H1 (cell line): Measurements from ENCODE around the gene GSDME. TPM values are rescaled to one million over a fixed set of nuclear protein-coding genes. Genes with fewer than 3 reads are reported as not detected.

ENCODE experiments used
- CTCF ChIA-PET: fragments of 300-600 bp; sonication (Branson Sonifier 250); formaldehyde crosslinking; loops from one replicate; lab custom pipeline; 2021; ENCODE audit not compliant: partially characterized antibody; lab: Charles Lee
- POLR2A ChIA-PET: fragments of 300-600 bp; sonication (Branson Sonifier 250); formaldehyde crosslinking; loops from one replicate; lab custom pipeline; 2021; ENCODE audit warnings: inconsistent platforms; ENCODE audit not compliant: partially characterized antibody; lab: Charles Lee
- DNase-seq, 2 experiments: peaks; one replicate each; pipeline versions ENCODE4 v3.0.0 to v3.0.0-alpha.2; 2010 to 2022; ENCODE audit warnings: low spot score in 2 of 2, low read depth in 1 of 2, mixed read lengths in 1 of 2
- FAIRE-seq: peaks from 2 replicates; lab custom pipeline; 2011; peaks lifted over from hg19 to GRCh38; lab: Jason Lieb, UNC
- H2AFZ ChIP-seq: 2 replicates; pipeline ENCODE4 v1.8.1; 2012; ENCODE audit warnings: low read length, inconsistent platforms
- H2AK5ac ChIP-seq: 2 replicates; pipeline ENCODE4 v1.6.1; 2013; ENCODE audit warnings: low read depth, low read length
- H2BK120ac ChIP-seq: replicated peaks from 2 replicates; pipeline ENCODE3; 2013; ENCODE audit warnings: low read depth, low read length, inconsistent platforms
- H2BK12ac ChIP-seq: 2 replicates; pipeline ENCODE4 v1.6.1; 2013; ENCODE audit warnings: low read depth, low read length
- H2BK15ac ChIP-seq: 2 replicates; pipeline ENCODE4 v1.6.1; 2013; ENCODE audit warnings: low read length
- H2BK20ac ChIP-seq: 2 replicates; pipeline ENCODE4 v1.6.1; 2013; ENCODE audit warnings: low read length
- H2BK5ac ChIP-seq: 2 replicates; pipeline ENCODE4 v1.6.1; 2013; ENCODE audit warnings: low read depth, low read length
- H3K14ac ChIP-seq: 2 replicates; pipeline ENCODE4 v1.6.1; 2013; ENCODE audit warnings: inconsistent platforms; ENCODE audit not compliant: insufficient read length
- H3K18ac ChIP-seq: 2 replicates; pipeline ENCODE4 v1.6.1; 2013; ENCODE audit warnings: low read length; ENCODE audit errors: extremely low read depth
- H3K23ac ChIP-seq: 2 replicates; pipeline ENCODE4 v1.6.1; 2013; ENCODE audit warnings: inconsistent platforms; ENCODE audit not compliant: insufficient read length
- H3K23me2 ChIP-seq: 2 replicates; pipeline ENCODE4 v1.6.1; 2013; ENCODE audit warnings: low read depth, low read length
- H3K27ac ChIP-seq: 2 replicates; pipeline ENCODE4 v1.6.1; 2011; ENCODE audit warnings: low read depth, low read length, inconsistent platforms
- H3K27me3 ChIP-seq, 4 experiments: replicated peaks in 1 of 4; 1 replicate in 1 of 4; 2 replicates in 3 of 4; pipeline versions ENCODE4 v1.6.1 to v1.8.1; 2011 to 2013; ENCODE audit warnings: low read length in 3 of 4, mild to moderate bottlenecking in 3 of 4, inconsistent platforms in 2 of 4, mixed read lengths in 2 of 4, moderate library complexity in 1 of 4; ENCODE audit not compliant: control insufficient read depth in 3 of 4, insufficient read depth in 3 of 4; ENCODE audit errors: extremely low read depth in 1 of 4
- H3K36me3 ChIP-seq, 4 experiments: 2 replicates each; pipeline versions ENCODE4 v1.6.1 to v1.8.1; 2011 to 2013; ENCODE audit warnings: mild to moderate bottlenecking in 4 of 4, low read length in 3 of 4, moderate library complexity in 2 of 4, control low read depth in 1 of 4, inconsistent platforms in 1 of 4; ENCODE audit not compliant: insufficient read depth in 4 of 4, control insufficient read depth in 2 of 4
- H3K4ac ChIP-seq: replicated peaks from 2 replicates; pipeline ENCODE3; 2013; ENCODE audit warnings: low read length, low read depth, mixed read lengths, inconsistent platforms; ENCODE audit not compliant: insufficient read length
- H3K4me1 ChIP-seq, 4 experiments: replicated peaks in 1 of 4; 1 replicate in 1 of 4; 2 replicates in 3 of 4; pipeline versions ENCODE4 v1.6.1 to v1.8.1; 2011 to 2013; ENCODE audit warnings: low read length in 3 of 4, inconsistent platforms in 2 of 4, mixed read lengths in 1 of 4; ENCODE audit not compliant: insufficient read depth in 4 of 4, control insufficient read depth in 3 of 4
- H3K4me2 ChIP-seq, 2 experiments: 2 replicates each; pipeline versions ENCODE4 v1.6.1 to v1.8.1; 2011 to 2013; ENCODE audit warnings: low read depth in 2 of 2, low read length in 2 of 2, control low read depth in 1 of 2, inconsistent platforms in 1 of 2, mild to moderate bottlenecking in 1 of 2; ENCODE audit not compliant: insufficient read depth in 1 of 2
- H3K4me3 ChIP-seq, 4 experiments: fragments of 200-600, 300-600 bp in 1 of 4; sonication (generic), shearing (Covaris generic), sonication (Bioruptor Twin) in 1 of 4; 2 replicates each; pipeline versions ENCODE4 v1.5.1 to v1.8.1; 2011 to 2016; ENCODE audit warnings: low read length in 4 of 4, low read depth in 3 of 4, control low read depth in 2 of 4, inconsistent platforms in 2 of 4, mild to moderate bottlenecking in 2 of 4, mixed read lengths in 1 of 4, moderate library complexity in 1 of 4; ENCODE audit not compliant: insufficient read depth in 2 of 4; ENCODE audit errors: extremely low read depth in 1 of 4
- H3K56ac ChIP-seq: replicated peaks from 2 replicates; pipeline ENCODE3; 2013; ENCODE audit warnings: low read depth, mild to moderate bottlenecking, mixed read lengths, low read length, inconsistent platforms; ENCODE audit not compliant: insufficient read length
- H3K79me1 ChIP-seq: 2 replicates; pipeline ENCODE4 v1.6.1; 2013; ENCODE audit warnings: low read depth, low read length, control low read depth
- H3K79me2 ChIP-seq, 2 experiments: 2 replicates each; pipeline versions ENCODE4 v1.6.1 to v1.8.1; 2012 to 2013; ENCODE audit warnings: low read length in 2 of 2, mild to moderate bottlenecking in 2 of 2, inconsistent platforms in 1 of 2; ENCODE audit not compliant: insufficient read depth in 2 of 2, control insufficient read depth in 1 of 2
- H3K9ac ChIP-seq, 4 experiments: replicated peaks in 1 of 4; 1 replicate in 1 of 4; 2 replicates in 3 of 4; pipeline versions ENCODE4 v1.6.1 to v1.8.1; 2011 to 2013; ENCODE audit warnings: low read depth in 3 of 4, low read length in 3 of 4, control low read depth in 2 of 4, mild to moderate bottlenecking in 2 of 4, moderate library complexity in 2 of 4, inconsistent platforms in 1 of 4; ENCODE audit errors: extremely low read depth in 1 of 4
- H3K9me3 ChIP-seq, 2 experiments: 2 replicates each; pipeline versions ENCODE4 v1.6.1 to v1.8.1; 2012 to 2013; ENCODE audit warnings: mild to moderate bottlenecking in 2 of 2, moderate library complexity in 2 of 2, control low read depth in 1 of 2, inconsistent platforms in 1 of 2, low read depth in 1 of 2, low read length in 1 of 2, mixed read lengths in 1 of 2; ENCODE audit not compliant: insufficient read depth in 2 of 2
- H4K20me1 ChIP-seq, 2 experiments: replicated peaks in 1 of 2; 2 replicates each; pipeline versions ENCODE3 to v1.8.1; 2011 to 2013; ENCODE audit warnings: inconsistent platforms in 2 of 2, low read length in 2 of 2, mild to moderate bottlenecking in 1 of 2; ENCODE audit not compliant: insufficient read depth in 2 of 2, control insufficient read depth in 1 of 2
- H4K5ac ChIP-seq: 2 replicates; pipeline ENCODE4 v1.6.1; 2013; ENCODE audit warnings: low read length, low read depth, mixed read lengths, inconsistent platforms; ENCODE audit not compliant: insufficient read length
- H4K8ac ChIP-seq: 2 replicates; pipeline ENCODE4 v1.8.0; 2013; ENCODE audit warnings: mild to moderate bottlenecking, moderate library complexity, low read length, inconsistent platforms; ENCODE audit not compliant: insufficient read depth; ENCODE audit errors: extremely low read depth
- H4K91ac ChIP-seq: replicated peaks from 2 replicates; pipeline ENCODE3; 2013; ENCODE audit warnings: low read length, mixed read lengths, inconsistent platforms; ENCODE audit not compliant: insufficient read length
- SRF ChIP-seq: IDR thresholded peaks from 2 replicates; pipeline ENCODE4 v1.6.1; 2011; ENCODE audit warnings: mild to moderate bottlenecking, low read depth, low read length, moderate library complexity
- WGBS, 2 experiments: shearing (Covaris generic) in 1 of 2; methylation state at CpG; one replicate each; pipeline versions ENCODE4 v1.1.6 to v1.1.7; 2013 to 2015; ENCODE audit warnings: low lambda C conversion rate in 2 of 2, mixed read lengths in 2 of 2, inconsistent platforms in 1 of 2, low coverage in 1 of 2, missing lambda C conversion rate in 1 of 2; ENCODE audit not compliant: insufficient replicate concordance in 2 of 2, insufficient coverage in 1 of 2, insufficient read length in 1 of 2; ENCODE audit errors: extremely low coverage in 1 of 2, missing lambda C conversion rate in 1 of 2; 5-methylcytosine and 5-hydroxymethylcytosine counted together
- polyA plus RNA-seq, 7 experiments: library from polyadenylated mRNA; depleted of rRNA in 3 of 7; stranded (reverse) in 5 of 7; unstranded in 2 of 7; fragments of >200 nt in 5 of 7; fragments of 200-250 nt in 2 of 7; gene quantifications; 1 replicate in 5 of 7; 2 replicates in 1 of 7; 4 replicates in 1 of 7; pipeline versions ENCODE4 v1.2.1 to v1.2.3, GENCODE V29; 2011 to 2013; ENCODE audit warnings: missing spikeins in 2 of 7, mixed read lengths in 2 of 7
- total RNA-seq: library from RNA; stranded (reverse); fragmentation: NEBNext Ultra II Directional; extraction: Animal tissue kit (Norgen Biotek cat#: 25700); gene quantifications from 2 replicates; pipeline ENCODE4 v1.2.1, GENCODE V29; 2021

The GSDME gene
- total and polyA plus RNA-seq, 2 of the 8 experiments (the other 6 are each of a cell fraction or from before 2014, with no cell fraction given) = 5.4 to 7.6 TPM

DNA sequence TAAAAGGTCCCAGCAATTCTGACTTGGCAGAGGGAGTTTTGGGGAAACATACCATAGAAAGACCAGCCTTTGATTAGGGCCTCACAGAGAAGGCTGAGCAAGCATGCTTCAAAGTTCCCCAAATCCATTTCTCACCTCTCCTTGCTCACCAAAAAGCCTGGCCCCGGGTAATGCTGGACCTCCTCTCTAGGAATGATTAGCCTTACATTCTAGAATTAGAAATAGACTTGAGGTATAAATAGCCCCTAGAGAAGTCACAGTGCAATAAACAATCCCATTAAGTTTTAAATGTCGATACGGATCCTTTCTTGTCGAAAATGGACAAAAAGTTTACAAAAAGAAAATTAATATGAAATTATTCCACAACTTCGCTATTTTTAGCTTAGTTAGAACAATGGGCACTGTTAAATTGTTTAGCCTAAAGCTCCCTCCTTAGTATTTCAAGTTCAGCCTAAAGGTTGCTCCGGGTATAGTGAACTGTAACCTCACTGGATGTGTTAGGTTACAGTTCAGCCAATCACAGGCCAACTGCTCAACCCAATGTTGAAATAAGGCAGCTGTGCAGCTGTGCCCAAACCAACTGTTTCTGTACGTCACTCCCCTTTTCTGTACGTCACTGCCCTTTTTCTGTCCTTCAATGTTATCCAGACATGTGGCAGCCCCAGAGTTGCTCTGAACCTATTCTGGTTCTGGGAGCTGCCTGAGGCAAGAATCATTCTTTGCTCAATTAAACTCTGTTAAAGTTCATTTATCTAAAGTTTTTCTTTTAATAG, 7.9 kb upstream of the GSDME start:
- TF ChIP-seq SRF = no peak
- TF ChIP-seq, all 59 proteins: peak for 0
- no peak overlapping the region for H3K14ac ChIP-seq
- no peaks in the 10 kb centered on the region for H3K9me3 ChIP-seq
- H2BK20ac ChIP-seq = no peak overlapping the region
- no peak overlapping the region for H2BK15ac ChIP-seq
- no peaks in the 10 kb centered on the region for H3K4me1 ChIP-seq
- no peak overlapping the region for H3K4ac ChIP-seq
- no peaks in the 10 kb centered on the region; the same call in 1 of the 2 replicates for H3K23me2 ChIP-seq
- H2AK5ac ChIP-seq = no peak overlapping the region
- WGBS, 2 experiments = 84% methylated on average over 8 of the region's 8 CpGs; no CpG with 5 or more reads in 1 of the 2 experiments
- peaks cover 0 to under 1% (median 0%) of the 10 kb centered on the region in 4 experiments; a peak in 1 of 7 replicates for H3K27me3 ChIP-seq
- no peak overlapping the region for H2BK120ac ChIP-seq
- H3K27ac ChIP-seq = no peak overlapping the region
- no peaks in the 10 kb centered on the region for H4K20me1 ChIP-seq
- H3K36me3 ChIP-seq = no peaks in the 10 kb centered on the region
- FAIRE-seq (no peak), DNase-seq (no peak)
- no peak overlapping the region for H3K23ac ChIP-seq
- no peak overlapping the region for H3K18ac ChIP-seq
- H3K56ac ChIP-seq = no peak overlapping the region
- no peak overlapping the region for H4K5ac ChIP-seq
- H3K4me3 ChIP-seq = no peak overlapping the region
- H3K4me2 ChIP-seq = no peak overlapping the region
- H3K79me2 ChIP-seq = no peaks in the 10 kb centered on the region
- no peak overlapping the region for H4K8ac ChIP-seq
- no peaks in the 10 kb centered on the region for H3K79me1 ChIP-seq
- ChIA-PET CTCF (interaction anchor here (0.8 to 1.5 kb wide), 3 partner anchors 42 to 329 kb away, joined by 4 to 6 read pairs (median 5); no protein-coding TSS in a partner anchor), POLR2A (interaction anchor here (0.6 to 1.0 kb wide), 3 partner anchors 8 to 305 kb away, joined by 3 read pairs; partner anchors contain the start of gene GSDME)
- no peak overlapping the region for H2BK5ac ChIP-seq
- H3K9ac ChIP-seq = no peak overlapping the region
- no peak overlapping the region for H4K91ac ChIP-seq
- no peak overlapping the region for H2BK12ac ChIP-seq
- H2AFZ ChIP-seq = no peak overlapping the region
